ENCODE measurements around the gene UBAC1.
"Not testable (repeated sequence)": the region's sequence is repeated elsewhere in the genome, so short reads cannot be mapped to it uniquely, and the experiment has no call there.

UBAC1 gene

GRCh38 chr9:135978642-135979546 is 17.7 kb upstream of the UBAC1 start:
- DNase-seq (ENCODE audit: low read depth in 2 of 2) = no peak

- no peak for DNase-seq (ENCODE audit: low read depth in 2 of 2)
These were observed 15.8 kb upstream of the UBAC1 start for GRCh38 chr9:135976944-135977343.

DNA sequence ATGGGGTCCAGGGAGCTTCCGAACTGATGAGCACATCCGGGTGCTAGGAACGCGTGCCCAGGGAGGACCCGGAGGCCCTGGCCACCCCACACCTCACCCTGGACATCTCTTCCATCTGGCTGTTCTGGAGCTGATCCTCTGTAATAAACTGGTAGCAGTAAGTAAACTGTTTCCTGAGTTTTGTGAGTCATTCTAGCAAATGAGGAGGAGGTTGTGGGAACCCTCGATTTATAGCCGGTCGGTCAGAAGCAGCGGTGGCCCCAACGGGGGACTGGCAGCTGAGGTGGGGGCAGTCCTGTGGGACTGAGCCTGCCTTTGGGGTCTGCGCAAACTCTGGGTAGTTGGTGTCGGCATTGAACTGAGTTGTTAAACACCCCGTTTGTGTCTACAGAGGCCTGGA is 15.4 kb upstream of the UBAC1 start:
- DNase-seq (ENCODE audit: low read depth in 2 of 2) = no peak

GRCh38 chr9:135975834-135976233 is 14.7 kb upstream of the UBAC1 start:
- DNase-seq (ENCODE audit: low read depth in 2 of 2) = no peak

DNA sequence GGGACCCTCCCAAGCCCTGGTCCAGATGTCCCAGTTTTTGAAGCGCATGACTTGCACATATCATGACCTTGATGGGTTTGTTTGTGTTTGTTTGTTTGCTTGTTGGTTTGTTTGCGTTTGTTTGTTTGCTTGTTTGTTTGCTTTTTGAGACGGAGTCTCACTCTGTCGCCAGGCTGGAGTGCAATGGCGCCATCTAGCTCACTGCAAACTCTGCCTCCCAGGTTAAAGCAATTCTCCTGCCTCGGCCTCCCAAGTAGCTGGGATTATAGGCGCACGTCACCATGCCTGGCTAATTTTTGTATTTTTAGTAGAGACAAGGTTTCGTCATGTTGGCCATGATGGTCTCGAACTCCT is 13.0 kb upstream of the UBAC1 start:
- DNase-seq (ENCODE audit: low read depth in 2 of 2) = no peak

DNA sequence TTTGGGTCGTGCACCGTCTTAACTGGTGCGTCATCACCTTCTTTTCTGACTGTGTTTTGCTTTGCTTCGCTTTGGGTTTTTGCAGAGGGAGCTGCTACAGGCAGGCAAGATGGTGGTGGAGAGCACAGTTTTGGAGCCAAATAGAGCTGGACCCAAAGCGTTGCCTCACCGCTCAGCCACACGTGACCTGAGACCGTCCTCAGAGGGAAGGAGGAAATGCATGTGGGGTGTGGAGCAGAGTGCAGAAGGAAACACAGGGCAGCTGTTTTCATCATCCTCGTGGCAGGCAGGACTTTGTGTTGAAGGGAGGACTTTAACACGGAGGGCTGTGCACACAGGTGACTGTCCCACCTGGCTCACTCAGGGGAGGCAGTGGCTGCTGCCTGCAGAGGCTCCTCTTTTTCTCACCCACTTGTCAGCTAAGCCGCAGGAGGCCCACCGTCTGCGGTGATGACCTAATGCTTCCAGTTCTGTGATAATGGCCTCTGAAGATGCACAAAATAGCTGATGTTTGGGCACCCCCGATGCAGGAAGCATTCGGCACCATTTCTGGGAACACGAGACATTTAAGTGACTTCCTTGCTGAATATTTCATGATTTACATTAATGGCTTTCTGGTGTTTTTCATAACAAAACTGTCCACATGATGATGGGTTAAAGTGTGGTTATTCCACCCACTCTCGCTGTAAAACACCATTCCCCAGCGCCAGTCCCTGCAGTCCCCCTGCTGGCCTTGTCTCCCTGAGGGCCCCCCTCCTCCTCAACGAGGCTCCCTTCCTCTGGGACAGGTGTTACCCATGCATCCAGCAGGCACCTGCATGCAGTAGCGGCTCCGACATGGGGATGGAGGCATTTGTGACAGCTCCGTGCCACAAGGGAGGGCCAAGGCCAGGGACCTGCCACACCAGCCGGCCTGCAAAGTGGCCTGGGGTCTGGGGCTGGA is 12.4 kb upstream of the UBAC1 start:
- no peak for DNase-seq (ENCODE audit: low read depth in 2 of 2)

DNA sequence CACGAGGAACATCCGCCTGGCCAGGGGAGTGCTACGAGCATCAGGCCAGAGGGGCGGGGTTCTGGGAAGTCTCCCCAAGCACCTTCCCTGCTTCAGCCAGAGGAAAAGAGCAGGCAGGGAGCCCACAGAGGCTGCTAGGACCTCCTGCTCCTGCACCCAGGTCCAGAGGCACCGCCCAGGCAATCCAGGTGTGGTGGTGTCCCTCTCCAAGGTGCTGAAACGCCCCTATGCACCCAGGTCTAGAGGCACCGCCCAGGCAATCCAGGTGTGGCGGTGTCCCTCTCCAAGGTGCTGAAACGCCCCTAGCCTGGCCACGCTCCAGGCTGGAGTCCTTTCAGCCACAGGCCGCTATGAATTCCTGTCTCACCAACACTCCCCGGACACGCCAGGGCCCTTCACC is 10.7 kb upstream of the UBAC1 start:
- DNase-seq (ENCODE audit: low read depth in 2 of 2) = no peak

- no peak for DNase-seq (ENCODE audit: low read depth in 2 of 2)
These were observed 10.1 kb upstream of the UBAC1 start for GRCh38 chr9:135971111-135971766.

DNA sequence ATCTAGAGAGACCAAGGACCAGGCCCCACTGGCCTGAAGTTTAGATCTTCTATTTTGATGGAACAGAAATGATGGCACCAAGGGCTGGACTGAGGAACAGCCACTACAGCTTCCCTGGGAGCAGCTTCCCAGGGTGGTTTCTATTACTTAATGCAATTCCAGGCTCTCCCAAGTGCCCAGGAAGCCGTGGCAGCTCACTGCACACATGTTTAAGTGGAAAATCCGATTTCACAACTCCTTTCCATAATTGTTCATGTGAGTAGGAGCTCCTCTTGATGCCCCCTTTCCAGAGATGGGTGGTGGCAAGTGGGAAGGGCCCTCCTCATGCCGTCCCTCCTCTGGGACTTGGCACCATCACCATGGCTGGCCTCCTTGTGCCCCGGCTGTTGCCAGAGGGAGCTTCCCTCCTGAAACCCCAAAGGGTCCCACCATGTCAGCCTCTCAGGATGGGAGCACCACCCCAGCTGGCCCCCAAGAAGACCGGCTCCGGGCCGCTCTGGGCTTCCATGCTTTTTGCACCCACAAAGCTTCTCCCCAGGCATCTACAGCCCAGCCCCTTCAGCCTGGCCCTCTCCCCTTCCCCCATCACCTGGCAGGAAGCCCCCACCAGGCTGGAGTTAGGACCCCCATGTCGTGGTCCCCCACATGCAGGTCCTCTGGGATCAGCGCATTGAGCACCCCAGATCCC is 9.1 kb upstream of the UBAC1 start:
- DNase-seq (ENCODE audit: low read depth in 2 of 2) = no peak

GRCh38 chr9:135969064-135969683 is 8.0 kb upstream of the UBAC1 start:
- no peak for DNase-seq (ENCODE audit: low read depth in 2 of 2)

DNA sequence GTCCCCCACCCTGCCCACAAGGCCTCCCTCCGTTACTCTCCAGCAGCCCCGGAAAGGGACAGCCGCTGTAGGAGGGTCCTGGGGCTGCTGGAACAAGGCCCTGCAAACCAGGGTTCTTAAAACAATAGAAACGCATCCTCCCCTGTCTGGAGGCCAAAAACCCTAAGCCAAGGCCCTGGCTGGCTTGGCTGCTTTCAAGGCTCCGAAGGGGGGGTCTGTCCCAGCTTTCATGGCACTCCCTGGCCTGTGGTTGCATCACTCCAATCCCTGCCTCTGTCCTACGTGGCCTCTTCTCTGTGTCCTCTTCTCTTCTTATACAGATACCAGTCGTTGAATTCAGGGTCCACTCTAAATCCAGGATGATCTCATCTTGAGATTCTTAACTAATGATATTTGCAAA is 7.4 kb upstream of the UBAC1 start:
- no peak for DNase-seq (ENCODE audit: low read depth in 2 of 2)

DNA sequence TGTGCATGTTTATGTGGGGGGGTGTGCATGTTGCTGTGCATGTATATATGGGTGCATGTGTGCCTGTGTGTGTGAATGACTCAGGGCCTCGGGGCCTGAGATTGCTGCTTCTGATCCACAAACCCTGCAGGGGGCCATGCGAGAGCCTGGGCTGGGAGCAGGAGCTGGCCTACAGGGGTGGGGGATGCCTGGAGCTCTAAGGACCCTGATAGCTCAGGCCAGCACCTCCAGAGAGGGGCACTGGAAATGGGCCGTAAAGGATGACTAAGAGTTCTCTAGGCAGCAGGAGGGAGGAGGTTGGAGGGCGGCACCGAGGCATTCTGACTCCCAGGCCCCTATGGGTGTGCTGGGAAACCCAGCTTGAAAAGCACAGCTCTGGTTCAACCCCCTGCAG is 6.9 kb upstream of the UBAC1 start:
- DNase-seq (ENCODE audit: low read depth in 2 of 2) = no peak

- not testable (repeated sequence) for DNase-seq (ENCODE audit: low read depth in 2 of 2)
These were observed 5.7 kb upstream of the UBAC1 start for GRCh38 chr9:135966916-135967260.

DNA sequence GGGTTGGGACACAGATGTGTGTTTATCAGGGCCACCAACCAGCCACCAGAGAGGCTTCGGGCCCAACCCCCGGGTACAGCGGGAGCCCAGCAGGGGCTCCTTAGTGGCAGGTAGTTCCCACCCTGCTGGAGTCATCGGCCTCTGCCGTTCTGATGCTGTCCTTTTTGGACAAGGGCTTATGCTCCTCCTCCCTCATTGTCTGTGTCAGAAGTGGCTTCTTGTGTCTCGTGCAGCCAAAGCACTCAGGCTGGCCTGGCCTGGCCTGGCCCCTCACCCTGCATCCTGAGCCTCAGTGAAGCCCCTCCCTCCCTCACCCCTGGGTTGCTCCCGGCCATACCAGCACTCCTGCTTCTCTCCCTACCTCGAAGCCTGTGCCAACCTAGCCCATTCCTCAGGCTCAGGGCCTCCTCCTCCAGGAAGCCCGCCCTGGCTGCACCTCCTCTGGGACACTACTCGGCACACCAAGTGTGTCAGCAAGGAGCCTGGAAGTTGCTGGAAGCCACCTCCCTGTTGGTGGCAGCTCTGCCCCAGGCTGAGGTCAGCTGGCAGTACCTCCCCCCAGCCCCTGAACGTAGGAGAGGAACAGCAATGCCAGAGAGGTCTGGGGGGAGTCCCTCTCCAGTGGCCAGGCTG is 4.1 kb upstream of the UBAC1 start:
- no peak for DNase-seq (ENCODE audit: low read depth in 2 of 2)

GRCh38 chr9:135963938-135964337 is 2.8 kb upstream of the UBAC1 start:
- no peak for DNase-seq (ENCODE audit: low read depth in 2 of 2)

DNA sequence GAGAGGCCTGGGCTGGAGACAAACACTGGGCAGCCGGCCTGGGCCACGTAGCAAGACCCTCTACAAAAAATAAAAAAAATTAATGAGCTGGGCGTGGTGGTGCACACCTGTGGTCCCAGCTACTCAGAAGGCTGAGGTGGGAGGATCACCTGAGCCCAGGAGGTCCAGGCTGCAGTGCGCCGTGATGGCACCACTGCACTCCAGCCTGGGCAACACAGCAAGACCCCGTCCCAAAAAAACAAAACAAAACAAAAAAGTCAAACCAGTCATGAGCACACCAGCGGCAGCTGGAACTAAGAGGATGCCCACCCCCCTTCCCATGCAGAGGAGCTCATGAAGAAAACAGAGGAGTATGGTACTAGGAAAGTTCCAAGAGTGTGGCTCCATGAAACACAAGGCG is 2.2 kb upstream of the UBAC1 start:
- DNase-seq (ENCODE audit: low read depth in 2 of 2) = no peak

- DNase-seq (ENCODE audit: low read depth in 2 of 2) = no peak
These were observed 1.6 kb upstream of the UBAC1 start for GRCh38 chr9:135962696-135963307.

DNA sequence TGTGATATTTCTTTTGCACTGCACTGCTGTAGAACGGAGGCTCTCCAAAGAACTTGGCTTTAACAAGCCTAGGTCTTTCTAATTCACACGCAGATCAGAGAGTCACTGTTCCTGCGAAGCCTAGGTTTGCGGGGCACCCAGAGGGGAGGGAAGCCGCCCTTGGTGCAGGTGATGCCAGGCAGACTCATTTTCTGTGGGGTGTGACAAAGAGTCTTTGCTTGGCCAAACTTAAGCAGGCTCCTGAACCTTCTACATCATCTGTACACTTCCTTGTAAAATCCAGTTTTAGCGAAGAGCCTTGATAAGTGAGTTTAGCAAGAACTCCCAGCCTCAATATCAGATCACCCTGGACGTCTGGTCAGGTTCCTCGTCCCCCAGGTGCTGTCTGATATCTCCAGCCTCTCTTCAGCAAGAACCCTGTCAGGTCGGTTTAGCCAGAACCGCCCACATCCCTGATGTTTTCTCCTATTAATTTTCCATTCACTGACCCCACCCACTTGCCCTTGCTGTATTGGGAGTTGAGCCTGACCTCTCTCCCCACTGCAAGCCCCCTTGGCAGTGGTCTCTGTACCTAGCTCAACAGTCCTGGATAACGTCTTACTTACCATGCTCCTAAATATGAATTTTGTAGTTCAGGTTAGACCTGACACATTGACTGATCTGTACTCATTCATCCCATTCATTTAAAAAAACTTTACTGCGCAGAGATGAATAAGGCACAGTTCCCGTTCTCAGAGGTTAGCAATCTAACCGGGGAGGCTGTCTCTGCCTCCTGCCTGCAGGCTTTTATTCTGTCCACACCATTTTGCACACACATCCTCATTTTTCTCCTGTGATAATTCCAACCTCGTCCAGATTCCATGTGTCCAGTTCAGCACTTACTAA is 880 bp upstream of the UBAC1 start:
- DNase-seq (ENCODE audit: low read depth in 2 of 2) = no peak
